Measurements from ENCODE around the gene RBBP8. TPM values are rescaled to one million over a fixed set of nuclear protein-coding genes. Genes with fewer than 3 reads are reported as not detected.

The RBBP8 gene
- total RNA-seq, 4 donors from 2014 or later: 14.2 to 33.5 (median 20.9) TPM

DNA sequence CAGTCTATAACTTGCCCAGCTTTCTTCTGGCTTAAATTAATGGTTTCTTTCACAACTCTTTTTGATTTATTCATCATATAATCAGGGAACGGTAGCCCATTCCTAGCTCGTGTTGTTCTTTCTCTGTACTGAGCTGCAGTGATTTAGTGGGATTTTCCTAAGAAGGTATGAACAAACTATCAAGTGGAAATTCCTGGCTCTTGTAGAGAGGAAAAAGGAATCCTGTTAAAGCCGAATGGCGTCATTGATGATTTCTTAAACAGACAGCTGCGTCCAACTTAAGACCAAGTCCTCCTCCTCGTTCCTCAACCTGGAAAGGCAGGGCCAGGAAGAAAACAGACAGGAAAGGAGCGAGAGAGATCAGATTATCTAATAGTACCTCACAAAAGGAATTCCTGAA is 132.9 kb downstream of the RBBP8 start:
- Histone ChIP-seq H3K36me3 (no peaks in the 10 kb centered on the region), H3K27ac (no peak overlapping the region), H3K4me3 (no peak overlapping the region), H3K9me3 (no peaks in the 10 kb centered on the region), H3K4me1 (no peaks in the 10 kb centered on the region), H3K27me3 (no peaks in the 10 kb centered on the region)
- TF ChIP-seq, protein P1, sequence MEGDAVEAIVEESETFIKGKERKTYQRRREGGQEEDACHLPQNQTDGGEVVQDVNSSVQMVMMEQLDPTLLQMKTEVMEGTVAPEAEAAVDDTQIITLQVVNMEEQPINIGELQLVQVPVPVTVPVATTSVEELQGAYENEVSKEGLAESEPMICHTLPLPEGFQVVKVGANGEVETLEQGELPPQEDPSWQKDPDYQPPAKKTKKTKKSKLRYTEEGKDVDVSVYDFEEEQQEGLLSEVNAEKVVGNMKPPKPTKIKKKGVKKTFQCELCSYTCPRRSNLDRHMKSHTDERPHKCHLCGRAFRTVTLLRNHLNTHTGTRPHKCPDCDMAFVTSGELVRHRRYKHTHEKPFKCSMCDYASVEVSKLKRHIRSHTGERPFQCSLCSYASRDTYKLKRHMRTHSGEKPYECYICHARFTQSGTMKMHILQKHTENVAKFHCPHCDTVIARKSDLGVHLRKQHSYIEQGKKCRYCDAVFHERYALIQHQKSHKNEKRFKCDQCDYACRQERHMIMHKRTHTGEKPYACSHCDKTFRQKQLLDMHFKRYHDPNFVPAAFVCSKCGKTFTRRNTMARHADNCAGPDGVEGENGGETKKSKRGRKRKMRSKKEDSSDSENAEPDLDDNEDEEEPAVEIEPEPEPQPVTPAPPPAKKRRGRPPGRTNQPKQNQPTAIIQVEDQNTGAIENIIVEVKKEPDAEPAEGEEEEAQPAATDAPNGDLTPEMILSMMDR (IDR thresholded peaks at IDR 0.05): no peak
- TF ChIP-seq POLR2AphosphoS5 (IDR thresholded peaks at IDR 0.05) (no peak), EP300 (IDR thresholded peaks at IDR 0.05) (no peak), POLR2A (IDR thresholded peaks at IDR 0.05) (no peak)
- ATAC-seq: no peak
- 53 to 60% methylated on average over 5 to 7 of the region's 7 CpGs for WGBS, 2 donors (ENCODE audit: low coverage in 1 of 2)

DNA sequence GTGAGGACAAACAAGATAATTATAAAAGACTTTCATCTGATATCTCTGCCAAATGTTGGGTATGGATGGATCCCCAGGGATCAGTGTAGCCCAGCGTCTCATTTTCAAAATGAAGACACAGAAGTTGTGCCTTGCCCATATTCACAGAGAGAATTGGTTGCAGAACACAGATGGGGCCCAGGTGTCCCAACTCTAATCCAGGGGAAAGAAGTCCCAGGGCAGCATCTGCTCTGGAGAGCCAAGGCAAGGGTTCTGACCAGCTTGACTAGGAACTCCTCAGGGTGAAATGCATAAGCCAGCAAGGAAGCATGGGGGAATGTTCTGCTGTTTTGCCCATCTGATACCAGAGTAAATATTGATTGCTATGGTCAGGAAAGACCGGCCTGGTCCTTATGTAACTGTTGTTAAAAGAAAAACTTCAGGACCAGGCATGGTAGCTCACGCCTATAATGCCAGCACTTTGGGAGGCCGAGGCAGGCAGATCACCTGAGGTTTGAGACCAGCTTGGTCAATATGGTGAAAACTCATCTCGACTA is 133.4 kb downstream of the RBBP8 start:
- no peaks in the 10 kb centered on the region for H3K4me1 ChIP-seq
- no peaks in the 10 kb centered on the region for H3K27me3 ChIP-seq
- TF ChIP-seq EP300 (IDR thresholded peaks at IDR 0.05) (no peak), POLR2A (IDR thresholded peaks at IDR 0.05) (no peak), POLR2AphosphoS5 (IDR thresholded peaks at IDR 0.05) (no peak)
- TF ChIP-seq, protein P1 (IDR thresholded peaks at IDR 0.05): no peak
- H3K36me3 ChIP-seq: no peaks in the 10 kb centered on the region
- no peaks in the 10 kb centered on the region for H3K9me3 ChIP-seq
- H3K4me3 ChIP-seq: no peak overlapping the region
- no peak overlapping the region for H3K27ac ChIP-seq
- no peak for ATAC-seq
- WGBS, 2 donors (ENCODE audit: low coverage in 1 of 2): 86 to 100% methylated on average over 1 to 5 of the region's 5 CpGs

- whole genome bisulfite sequencing, 2 donors (ENCODE audit: low coverage in 1 of 2): 60 to 66% methylated on average over 4 of the region's 4 CpGs
- Histone ChIP-seq H3K4me1 (no peaks in the 10 kb centered on the region), H3K4me3 (no peak overlapping the region), H3K9me3 (no peaks in the 10 kb centered on the region), H3K27me3 (no peaks in the 10 kb centered on the region), H3K36me3 (no peaks in the 10 kb centered on the region), H3K27ac (no peak overlapping the region)
- ATAC-seq: no peak
- TF ChIP-seq POLR2A (IDR thresholded peaks at IDR 0.05) (no peak), POLR2AphosphoS5 (IDR thresholded peaks at IDR 0.05) (no peak), EP300 (IDR thresholded peaks at IDR 0.05) (no peak)
- TF ChIP-seq, protein P1 (IDR thresholded peaks at IDR 0.05): no peak
These were observed 134.1 kb downstream of the RBBP8 start for GRCh38 chr18:23067236-23067635.

DNA sequence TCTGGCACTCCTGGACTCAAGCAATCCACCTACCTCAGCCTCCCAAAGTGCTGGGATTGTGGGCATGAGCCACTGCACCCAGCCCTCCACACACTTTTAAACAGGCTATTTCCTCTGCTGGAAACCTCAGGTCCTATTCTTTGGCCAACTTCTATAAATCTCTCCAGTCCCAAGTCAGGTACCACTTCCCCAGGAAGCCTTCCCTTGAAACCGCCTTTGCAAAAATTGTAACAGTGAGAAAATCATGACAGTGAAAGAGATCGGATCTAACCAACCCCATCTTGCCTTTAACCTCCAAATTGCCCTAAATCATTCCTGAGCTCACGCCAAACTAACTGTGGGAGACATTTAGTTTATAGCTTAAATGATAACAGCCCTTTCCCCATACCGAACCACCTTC is 134.9 kb downstream of the RBBP8 start:
- Histone ChIP-seq H3K27ac (no peak overlapping the region), H3K4me1 (no peaks in the 10 kb centered on the region), H3K36me3 (no peaks in the 10 kb centered on the region), H3K9me3 (no peaks in the 10 kb centered on the region), H3K27me3 (no peaks in the 10 kb centered on the region), H3K4me3 (no peak overlapping the region)
- WGBS, 2 donors (ENCODE audit: low coverage in 1 of 2): 67 to 100% methylated on average over 2 to 4 of the region's 4 CpGs
- no peak for TF ChIP-seq EP300 (IDR thresholded peaks at IDR 0.05)
- no peak for TF ChIP-seq POLR2AphosphoS5 (IDR thresholded peaks at IDR 0.05)
- no peak for TF ChIP-seq POLR2A (IDR thresholded peaks at IDR 0.05)
- TF ChIP-seq, protein P1 (IDR thresholded peaks at IDR 0.05): no peak
- ATAC-seq: no peak

GRCh38 chr18:23068570-23069310 is 135.6 kb downstream of the RBBP8 start:
- H3K4me3 ChIP-seq: no peak overlapping the region
- H3K36me3 ChIP-seq: no peaks in the 10 kb centered on the region
- H3K27ac ChIP-seq: no peak overlapping the region
- TF ChIP-seq EP300 (IDR thresholded peaks at IDR 0.05): no peak
- no peak for TF ChIP-seq POLR2A (IDR thresholded peaks at IDR 0.05)
- no peak for TF ChIP-seq POLR2AphosphoS5 (IDR thresholded peaks at IDR 0.05)
- TF ChIP-seq, protein P1 (IDR thresholded peaks at IDR 0.05): no peak
- 67 to 76% methylated on average over 5 to 6 of the region's 7 CpGs for whole genome bisulfite sequencing, 2 donors (ENCODE audit: low coverage in 1 of 2)
- H3K27me3 ChIP-seq: no peaks in the 10 kb centered on the region
- no peaks in the 10 kb centered on the region for H3K9me3 ChIP-seq
- no peak for ATAC-seq
- no peaks in the 10 kb centered on the region for H3K4me1 ChIP-seq

All from gastroesophageal sphincter (tissue), 4 donors.